Measurements from ENCODE around the gene VPS72.
A peak's percentile ranks its signal among the peaks of the same experiment; 100 is the strongest.

VPS72 gene

DNA sequence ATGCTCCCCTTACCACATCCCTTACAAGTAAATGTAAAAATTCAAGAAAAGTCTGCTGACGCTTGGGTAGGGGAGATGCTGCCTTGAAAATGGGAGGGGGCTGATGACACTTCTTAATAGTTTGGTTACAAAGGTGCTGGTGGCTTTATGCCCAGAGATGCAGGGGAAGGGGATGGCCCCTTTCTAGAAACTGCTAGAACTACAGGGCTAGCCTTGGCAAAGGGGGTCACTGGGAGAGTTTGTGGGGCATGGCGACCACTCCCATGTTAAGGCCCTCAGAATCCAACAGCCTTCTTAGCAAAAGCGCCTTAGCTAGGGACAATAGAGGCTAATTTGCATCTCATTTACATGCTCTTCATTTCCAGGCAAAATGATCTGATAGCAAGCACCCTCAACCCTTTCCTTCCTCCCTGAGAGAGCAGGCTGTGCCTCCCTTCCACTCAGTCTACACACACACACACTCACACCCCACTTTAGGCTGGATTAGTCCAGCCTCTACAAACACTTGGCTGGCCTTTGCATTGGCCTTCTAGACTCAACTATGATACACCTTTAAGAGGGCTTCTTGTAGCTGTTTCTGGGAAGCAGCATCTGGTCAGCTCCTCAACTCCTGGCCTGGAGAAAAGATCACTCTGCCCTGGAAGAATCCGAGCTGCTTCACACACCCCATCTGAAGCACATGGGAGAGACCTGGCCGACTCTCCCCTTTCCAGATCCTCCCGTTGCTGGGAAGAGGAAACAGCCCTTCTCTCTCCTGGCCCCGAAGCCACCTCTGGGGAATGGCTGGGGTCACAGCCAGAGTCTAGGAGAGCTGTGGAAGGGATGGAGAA, 45.3 kb downstream of the VPS72 start:
- DNase-seq = peak; percentile 34

DNA sequence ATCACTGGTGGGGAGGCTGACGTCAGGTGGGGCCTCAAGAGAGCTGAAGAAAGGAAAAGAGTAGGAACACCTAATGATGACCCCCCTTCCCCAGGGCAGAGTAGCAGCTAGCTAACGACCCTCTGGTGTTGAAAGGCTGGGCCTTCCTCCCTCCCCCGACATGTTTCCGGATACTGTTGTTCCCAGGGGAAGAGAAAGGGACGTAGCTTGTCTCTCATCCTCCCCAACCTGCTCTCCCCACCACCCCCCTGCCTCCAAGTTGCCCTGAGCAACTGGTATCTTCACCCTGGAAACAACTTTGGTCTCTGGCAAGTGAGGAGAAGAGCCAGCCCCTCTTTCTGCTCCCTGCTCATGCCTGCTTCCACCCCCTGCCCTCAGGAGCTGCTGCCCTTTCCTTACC, 46.0 kb downstream of the VPS72 start:
- no peak for DNase-seq

DNA sequence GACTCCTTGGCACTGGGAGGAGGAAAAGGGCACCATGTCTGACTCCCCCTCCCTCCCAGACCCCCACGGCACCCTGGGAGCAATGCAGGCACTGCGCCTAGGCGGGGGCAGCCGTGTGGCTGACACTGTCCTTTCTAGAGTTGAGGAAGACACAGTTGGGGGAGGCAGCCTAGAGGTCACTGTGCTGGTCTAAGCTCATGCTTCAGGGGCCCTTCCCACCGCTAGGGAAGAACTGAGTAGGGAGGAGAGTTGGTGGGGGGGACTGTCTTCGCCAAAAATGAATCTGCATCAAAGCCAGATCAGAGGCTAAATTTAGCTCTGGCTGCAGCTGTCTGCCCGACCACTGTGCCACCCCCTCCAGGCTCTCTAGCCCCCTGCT, 47.0 kb downstream of the VPS72 start:
- DNase-seq = no peak

DNA sequence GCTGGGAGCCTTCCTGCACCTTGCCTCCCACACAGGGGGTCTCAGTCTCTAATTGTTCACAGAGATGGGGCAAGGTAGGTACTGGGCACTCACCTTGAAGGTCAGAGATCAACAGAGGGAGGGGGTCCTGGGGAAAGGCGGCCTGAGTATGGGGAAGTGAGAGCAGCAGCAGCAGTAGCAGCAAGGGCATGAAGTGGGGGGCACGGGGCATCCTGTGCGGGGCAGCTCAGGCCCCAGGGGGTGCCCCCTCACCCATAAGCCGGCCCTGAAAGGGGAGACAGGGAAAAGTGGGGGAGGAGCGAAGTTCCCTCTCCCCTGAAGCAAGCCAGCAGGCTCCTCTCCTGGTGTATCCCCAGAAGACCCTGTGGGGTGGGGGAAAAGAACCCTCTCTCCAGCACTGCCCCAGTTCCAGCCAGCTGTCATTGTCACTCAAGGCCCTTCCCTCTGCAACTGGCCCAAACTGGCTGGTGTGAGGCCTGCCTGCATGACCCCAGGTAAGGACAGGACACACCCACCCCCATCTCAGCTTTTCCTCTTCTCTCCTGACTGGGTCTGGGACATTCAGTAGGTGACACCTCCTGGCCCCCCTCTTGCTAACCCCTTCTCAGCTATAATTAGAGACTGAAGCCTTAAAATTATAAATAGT, 47.5 kb downstream of the VPS72 start:
- no peak for DNase-seq

DNA sequence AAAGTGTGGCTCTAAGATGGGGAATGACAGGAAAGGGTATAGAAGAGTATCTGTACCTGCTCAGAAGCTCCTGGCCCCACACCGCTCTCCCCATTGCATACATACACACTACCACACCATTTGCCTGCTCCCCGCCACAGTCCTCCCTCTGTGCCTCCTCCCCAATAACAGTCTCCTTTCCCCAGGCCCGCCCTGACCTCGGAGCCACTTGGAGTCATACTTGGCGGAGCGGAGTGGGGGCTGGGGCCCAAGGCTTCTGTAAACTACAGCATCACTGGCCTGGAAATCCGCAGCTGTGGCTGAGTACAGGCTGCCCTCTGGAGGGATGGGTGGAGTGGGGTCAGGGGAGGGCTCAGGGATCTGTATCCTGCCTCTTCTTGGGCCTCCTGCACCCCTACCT, 52.2 kb downstream of the VPS72 start:
- no peak for DNase-seq

DNA sequence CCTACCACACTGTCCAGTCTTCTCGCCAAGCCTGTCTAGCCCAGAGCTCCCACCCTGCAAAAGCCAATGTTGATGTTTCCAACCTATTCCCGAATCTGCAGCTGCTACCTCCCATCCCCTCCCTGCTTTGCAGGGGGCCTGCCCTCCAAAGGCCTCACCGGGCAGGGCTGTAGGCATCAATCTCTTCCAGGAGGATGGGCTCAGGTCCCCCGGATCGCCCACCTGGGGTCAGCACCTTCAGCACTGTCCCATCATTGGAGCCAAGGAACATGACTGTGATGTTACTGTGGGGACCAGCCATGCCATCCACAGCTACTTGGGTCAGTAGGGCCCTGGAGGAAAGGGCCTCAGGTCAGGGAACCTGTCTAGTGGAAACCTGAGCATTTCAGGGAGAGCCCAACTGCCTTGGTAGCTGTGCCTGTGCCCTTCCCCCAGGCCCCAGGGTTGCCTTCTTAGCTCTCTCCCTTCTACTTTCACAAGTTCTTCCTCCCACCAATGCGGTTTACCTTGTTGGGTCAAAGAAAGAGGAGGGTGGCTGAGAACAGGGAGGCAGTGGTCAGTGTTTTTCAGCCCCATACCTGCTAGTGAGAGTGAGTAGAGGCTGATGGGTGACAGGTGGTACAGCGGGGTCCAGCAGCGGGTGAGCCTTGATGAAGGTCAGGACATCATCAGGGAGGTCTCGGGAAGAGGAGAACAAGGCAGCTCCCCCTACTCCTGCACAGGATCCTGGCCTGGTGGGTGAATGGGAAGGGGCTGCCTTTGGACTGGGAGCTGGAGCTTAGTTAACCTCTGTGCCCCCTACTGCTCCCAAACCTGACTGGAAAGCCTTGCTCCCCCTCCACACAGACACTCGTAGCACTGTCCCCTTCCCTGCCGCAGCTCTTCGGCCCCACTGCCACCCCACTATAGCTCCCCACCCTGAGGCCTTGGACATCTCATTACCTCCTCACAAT, 54.3 kb downstream of the VPS72 start:
- no peak for DNase-seq

DNA sequence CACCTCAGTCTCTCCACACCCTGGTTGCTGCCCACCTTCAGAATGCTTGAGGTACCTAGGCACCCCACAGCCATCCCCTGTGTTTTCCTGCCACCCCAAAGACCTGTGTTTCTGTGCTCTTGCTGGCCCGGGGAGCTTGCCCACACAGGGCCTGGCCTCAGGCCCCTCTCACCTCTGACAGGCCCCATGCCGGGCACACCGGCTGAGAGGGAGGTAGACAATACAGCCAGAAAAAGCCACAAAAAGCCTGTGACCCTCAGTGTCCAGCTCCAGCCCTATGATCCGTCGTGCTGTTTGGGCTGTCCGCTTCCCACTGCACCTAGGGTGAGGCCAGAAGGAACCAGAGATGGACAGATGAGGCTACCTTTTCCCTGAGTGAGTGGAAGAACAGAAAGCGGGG, 55.0 kb downstream of the VPS72 start:
- DNase-seq = no peak

DNA sequence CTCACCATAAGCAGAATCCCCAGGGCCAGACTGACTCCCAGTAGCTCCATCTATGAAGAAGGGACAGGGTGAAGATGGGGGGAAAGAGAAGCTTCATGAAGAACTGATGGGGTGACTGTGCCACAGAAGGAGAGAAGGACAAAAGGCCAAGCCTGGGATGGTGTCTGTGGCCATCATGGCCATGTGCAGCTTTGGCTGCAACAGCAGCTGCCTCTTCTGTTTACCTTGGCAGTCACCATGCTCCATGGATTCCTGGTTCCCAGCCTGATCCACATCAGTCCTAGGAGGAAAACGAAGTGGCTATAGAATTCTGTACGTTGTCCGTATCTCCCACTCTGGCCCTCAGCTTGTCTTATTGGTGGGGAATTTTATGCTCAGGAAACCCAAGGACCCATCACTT, 55.6 kb downstream of the VPS72 start:
- DNase-seq = no peak

DNA sequence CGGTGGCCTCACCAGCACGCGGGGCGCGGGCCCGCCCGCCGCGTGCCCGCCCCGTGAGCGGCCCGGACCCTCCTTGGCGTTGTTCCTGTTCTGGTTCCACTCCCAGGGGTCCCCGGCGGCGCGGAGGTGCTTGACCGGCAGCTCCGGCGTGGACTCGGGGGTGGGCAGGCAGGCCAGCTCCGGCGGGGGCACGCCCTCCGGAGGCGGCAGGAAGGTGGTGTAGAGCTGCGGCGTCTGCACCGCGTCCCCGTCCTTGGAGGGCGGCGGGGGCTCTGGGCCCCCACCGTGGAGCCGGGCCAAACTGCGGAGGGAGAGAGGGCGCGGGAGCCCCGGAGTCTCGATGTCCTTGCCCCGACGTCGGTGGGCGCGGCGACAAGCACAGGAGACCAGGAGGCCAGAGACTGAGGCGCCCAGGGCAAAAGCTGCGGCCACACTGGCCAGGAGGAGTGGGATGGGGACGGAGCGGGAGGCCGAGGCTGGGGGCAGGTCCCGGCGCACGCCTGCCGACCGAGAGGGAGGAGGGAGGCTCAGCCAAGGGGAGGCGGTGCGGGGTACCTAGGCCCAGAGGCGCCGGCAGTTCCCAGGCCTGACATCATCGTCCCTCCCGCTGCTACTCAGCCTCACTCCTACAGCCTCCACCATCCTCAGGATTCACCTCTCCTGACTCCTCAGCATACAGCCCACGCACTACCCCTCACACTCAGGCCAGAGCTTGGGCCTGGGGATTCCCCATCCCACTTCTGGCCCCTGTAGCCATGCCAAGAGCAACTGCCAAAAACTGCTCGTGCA, 56.8 kb downstream of the VPS72 start:
- DNase-seq = no peak

DNA sequence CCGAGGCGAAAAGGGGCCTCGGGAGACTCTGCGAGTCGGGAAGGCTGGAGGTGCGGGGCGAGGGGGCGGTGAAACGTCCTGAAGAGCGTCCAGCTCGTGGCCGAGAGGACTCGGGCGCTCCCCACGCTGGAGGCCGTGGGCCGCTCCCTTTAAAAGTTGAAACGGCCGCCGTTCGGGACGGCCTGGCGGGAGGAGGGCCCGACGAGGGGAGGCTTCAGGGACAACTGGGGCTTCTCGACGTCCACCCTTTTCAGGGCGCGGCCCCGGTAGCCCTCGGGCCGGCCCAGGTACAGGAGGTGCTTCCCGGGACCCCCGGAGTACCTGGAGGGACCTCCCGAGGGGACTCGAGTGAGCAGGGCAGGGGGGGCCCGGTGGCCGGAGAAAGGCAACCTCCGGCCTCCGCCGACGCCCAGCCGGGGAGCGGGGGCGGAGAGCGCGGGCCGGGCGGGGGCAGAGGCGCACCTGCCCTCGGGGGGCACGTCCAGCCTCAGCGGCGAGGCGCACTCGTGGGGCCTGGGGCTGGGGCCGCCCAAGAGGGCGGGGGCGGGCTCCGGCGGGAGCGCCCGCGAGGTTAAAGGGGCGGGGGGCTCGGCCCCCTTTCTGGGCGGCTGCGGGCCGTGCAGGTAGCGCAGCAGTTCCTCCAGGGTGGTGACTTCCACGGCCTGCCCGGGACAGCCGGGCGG, 57.5 kb downstream of the VPS72 start:
- DNase-seq = no peak

DNA sequence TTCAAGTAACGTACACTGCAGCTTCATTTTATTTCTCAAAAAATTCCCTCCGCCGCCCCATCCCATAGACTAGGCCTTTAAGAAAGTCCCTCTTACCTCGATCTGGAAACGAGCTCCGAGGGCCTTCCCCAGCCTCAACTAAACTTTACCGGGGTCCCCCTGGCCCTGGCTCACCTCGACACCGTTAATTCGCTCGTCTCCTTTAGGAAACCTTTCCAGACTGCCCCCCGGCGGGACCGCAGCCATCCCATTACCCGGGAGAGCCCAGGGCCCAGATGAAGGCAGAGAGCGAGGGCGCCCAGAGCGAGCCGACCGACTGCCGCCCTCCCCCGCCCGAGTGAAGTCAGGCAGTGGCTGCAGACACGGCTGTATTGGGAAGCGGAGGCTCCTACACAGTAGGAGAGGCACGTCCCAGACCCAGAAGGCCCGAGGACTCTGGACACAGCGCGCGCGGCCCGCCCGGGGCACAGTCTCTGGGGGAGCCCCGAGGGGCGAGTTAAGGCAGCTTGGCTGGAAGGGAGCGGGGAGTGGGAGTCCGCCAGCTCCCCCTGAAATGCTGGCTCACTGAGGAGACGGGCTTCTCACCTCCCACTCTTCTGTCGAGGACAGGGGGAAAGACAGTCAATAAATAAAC, 58.2 kb downstream of the VPS72 start:
- DNase-seq = no peak

DNA sequence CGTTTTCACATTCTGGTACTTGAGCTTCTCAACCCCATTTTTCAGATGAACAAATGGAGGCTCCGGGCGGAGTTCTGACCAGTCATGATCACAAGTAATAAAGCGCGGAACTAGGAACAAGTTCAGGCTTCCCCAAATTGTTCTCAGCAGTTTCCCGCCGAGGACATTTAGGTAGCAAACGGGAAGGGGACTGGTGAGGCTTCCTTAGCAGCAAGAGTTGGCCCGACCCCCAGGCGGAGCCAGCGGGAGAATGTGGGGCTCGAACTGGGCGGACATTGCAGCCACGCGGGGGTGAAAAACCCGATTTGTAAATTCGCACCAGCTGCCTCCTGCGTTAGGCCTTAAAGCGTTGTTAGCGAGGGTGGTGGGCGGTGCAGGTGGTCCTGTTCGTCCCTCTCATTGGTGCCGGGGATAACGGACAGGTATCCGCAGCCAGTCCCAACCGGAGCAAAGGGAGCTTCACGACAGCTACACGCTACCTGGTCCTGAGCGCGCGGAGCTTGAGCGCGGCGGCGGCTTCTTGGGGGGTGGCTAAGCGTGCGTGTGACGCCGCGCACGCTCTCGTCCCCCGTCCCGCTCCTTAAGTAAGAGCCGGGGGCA, 58.9 kb downstream of the VPS72 start:
- peak; percentile 89 for DNase-seq

DNA sequence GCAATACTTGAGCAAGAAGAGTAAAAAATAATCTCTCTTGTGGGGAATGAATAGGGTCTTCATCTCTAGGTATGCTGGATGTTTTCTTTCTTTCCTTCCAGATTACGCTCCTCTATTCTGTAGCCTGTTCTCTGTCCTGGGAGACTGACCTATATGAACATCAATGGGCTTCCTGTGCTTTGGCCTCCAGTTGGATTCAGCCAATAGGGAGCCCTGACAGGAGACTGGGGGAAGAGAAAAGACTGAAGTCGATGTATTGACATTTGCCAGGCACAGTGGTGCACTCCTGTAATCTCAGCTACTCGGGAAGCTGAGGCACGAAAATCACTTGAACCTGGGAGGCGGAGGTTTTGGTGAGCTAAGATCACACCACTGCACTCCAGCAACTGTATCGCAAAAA, 61.2 kb downstream of the VPS72 start:
- DNase-seq = no peak
